ENCODE measurements around the gene DLG5.

The DLG5 gene

DNA sequence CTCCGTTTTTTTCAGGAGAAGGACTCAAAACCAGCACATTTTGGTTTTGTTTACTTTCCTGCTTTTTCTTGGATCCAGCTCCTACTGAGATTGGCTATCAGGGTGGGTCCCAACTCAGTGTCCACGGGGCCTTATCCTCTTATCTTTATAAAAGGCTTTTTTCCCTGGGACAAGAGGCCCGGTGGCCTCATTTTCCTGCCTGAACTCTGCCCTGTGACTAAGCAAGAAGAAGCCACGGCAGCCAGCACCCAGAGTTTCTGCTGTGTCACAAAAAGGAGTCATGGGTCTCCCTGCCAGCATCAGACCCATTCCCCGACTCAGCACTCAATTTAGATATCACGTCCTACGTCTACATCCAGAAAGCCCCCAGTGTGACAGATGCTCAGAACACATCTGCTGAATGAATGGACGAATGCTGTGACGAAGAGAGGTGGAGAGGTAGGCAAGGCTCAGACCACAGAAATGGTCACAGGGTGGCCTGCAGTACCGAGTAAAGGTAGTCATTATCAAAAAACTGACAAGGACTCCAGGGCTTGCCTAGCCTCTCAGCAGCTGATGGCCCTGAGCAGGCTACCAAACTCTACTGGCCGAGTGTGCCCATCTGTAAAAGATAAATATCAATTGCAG lies 16.7 kb downstream of the DLG5 start:
- DNase-seq = no peak

DNA sequence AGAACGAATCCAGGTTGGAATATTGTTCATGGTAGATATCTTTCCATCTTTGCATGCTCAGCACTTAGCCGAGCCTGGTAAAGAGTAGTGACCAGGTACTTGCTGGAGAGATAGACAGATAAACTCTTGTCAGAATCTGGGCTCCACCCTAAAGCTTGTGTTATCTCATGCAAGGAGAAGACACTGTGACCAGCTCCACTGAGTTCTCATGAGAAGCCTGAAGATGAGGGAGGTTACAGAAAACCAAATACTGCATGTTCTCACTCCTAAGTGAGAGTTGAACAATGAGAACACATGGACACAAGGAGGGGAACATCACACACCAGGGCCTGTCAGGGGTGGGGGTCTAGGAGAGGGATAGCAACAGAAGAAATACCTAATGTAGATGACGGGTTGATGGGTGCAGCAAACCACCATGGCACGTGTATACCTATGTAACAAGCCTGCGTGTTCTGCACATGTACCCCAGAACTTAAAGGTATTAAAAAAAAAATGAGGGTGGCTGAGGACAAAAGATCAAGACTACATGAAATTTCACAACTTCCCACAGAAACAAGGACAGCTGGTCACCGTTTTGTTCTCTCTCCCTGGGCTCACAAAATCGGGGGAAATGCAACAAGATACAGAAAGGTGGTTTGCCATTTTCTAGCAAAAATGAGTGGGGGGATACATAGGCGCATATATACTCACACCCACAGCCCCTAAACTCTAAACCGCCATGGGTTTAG lies 17.4 kb downstream of the DLG5 start:
- no peak for DNase-seq

DNA sequence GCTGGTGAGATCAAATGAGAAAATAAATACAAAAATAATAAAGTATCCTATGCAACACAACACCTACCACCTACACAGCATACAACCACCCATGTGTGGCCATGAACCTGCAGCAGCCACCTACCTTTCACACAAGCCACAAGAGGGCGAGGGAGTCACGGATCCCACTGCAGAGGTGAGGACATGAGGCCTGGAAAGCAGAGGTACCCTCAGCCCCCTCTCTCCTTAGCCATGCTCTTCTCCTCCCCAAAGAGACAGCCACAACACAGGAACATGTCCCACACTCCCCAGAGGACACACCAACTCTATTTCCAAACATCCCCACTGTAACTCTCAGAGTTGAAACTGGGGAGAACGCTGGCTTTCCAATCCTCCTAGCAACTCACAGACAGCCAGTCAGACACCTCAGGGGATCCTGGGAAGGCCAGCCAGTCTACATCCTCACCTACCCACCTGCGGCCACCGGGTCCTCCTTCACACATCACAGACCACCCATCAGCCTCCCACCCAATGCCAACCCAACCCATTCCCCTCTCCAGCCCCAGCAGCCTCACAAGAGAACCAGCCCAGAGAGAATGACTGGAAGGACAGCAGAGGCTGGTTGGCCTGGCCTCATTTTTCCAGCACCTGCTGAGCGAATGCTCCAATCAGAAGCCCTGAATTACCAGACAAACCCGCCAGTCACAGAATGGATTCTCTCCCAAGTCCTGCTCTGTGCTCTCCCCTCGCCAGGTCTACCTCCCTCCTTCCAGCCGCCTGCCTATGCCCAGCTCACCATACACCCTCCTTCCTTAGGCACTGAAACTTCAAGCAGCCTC lies 18.4 kb downstream of the DLG5 start:
- no peak for DNase-seq

DNA sequence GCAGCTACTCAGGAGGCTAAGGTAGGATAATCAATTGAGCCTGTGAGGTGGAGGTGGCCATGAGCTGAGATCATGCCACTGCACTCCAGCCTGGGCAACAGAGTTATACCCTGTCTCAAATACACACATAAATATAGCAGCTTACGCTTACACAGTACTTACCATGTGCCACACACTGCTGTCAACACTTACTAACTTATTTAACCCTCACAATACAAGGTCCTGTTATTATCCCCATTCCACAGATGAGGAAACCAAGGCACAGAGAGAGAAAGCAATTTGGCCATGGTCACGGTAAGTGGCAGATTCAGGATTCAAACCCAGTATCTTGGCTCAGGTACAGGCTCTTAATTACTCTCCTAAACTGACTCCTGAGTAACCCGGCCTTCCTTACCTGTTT lies 19.1 kb downstream of the DLG5 start:
- no peak for DNase-seq

DNA sequence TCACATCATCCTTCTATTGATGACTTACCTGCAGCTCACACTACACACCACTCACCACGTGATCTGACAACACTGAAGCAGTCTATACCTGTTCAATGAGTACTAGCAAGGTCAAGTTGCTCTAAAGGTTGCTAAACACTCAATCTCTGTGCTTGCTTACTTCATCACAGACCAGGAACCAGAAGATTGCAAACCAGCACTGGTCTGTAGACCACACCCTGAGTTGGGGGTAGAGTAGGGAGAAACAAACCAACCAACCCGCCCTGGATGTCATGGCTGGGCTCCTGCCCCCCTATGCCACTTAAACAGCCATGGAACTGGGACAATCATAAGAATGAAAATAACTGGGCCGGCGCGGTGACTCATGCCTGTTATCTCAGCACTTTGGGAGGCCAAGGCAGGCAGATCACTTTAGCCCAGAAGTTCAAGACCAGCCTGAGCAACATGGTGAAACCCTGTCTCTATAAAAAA lies 19.6 kb downstream of the DLG5 start:
- DNase-seq = no peak

DNA sequence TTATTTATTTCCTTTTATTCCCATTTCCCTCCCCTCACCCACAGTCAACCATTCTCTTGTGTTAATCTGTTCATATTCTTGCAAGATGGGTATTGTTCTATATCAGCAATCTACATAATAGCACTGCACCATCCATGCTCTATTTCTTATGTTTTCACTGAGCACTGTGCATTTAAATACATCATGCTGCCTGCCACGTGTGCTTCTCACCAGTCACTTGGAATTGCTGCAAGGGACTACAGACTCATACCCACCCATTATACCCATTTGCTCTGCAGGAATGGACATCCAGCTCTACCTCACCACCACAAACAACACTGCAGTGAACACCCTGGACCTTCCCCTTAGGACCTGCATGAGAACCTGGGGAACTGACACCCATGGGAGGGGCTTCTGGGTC lies 20.8 kb downstream of the DLG5 start:
- no peak for DNase-seq

DNA sequence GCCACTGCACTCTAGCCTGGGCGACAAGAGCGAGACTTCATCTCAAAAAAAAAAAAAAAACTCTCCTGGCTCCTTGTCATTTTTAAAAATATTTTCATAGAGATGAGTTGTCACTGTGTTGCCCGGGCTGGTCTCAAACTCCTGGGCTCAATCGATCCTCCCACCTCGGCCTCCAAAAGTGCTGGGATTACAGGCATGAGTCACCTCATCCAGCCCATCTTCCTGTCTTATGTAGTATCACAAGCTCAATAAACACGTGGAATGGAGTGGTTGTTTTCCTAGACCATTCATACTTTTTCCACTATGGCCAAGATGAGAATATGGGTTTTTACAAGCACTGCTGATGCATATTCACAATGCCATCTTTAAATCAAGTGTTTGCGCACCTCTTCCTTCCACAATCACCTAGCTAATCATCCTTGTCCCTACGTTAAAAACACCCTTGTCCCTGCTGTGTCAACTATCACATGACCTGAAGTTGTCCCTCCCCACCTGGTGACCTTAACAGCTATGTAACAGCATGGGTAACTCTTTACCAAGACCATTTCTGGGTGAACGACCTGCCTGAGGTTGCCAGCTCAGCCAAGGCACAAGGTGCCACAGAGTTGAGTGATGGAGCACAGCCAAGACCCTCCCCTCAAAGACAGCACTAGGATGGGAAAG lies 21.3 kb downstream of the DLG5 start:
- DNase-seq = no peak

DNA sequence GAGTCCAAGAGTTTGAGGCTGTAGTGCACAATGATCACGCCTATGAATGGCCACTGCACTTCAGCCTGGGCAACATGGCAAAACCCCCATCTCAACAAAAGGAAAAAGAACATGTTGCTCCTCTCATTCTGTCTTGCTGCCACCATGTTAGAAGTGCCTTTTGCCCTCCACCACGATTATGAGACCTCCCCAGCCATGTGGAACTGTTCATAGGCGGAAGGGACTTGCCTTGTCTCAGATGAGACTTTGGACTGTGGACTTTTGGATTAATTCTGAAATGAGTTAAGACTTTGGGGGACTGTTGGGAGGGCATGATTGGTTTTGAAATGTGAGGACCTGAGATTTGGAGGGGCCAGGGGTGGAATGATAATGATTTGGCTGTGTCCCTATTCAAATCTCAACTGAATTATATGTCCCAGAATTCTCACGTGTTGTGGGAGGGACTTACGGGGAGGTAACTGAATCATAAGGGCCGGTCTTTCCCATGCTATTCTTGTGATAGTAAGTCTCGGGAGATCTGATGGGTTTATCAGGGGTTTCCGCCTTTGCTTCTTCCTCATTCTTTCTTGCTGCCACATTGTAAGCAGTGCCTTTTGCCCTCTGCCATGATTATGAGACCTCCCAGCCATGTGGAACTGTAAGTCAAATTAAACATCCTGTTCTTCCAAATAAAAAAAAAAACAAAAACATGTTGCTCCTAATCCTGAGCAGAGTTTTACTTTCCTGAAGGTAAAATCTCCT lies 22.3 kb downstream of the DLG5 start:
- no peak for DNase-seq

DNA sequence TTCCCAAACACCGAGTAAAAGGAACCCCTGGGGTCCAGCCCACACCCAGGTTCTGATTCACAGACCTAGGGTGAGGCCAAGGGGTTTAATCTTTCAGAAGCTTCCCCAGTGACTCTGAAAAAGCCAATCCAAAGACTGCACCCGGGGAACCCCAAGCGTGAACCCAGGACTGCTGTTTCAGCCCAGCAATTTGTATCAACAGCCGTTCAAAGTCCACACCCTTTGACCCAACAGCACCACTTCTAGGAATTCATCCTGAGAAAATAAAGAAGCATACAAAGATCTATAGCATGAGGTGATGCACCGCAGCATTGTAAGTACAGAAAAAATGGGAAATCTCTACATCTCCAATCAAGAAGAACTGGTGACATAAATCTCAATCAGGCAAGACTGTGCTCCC lies 24.4 kb downstream of the DLG5 start:
- DNase-seq = no peak

DNA sequence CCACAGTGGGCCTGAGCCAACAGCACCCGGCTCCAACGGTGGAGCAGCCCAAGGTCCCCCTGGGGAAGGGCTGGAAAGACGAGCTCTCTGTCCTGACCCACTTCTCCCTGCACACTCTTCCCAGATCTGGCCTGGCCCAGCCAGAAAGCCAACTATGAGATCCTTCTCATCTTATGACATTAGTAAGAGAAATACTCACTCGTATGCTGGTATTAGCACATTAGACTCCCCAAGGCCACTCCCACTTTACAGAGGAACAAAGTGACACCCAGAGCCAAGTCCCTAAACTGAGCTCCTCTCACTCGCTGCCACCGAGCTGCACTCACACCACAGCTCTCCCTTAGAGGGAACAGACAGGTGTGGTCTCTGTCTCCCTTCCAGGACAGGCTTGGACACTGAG lies 24.8 kb downstream of the DLG5 start:
- no peak for DNase-seq

DNA sequence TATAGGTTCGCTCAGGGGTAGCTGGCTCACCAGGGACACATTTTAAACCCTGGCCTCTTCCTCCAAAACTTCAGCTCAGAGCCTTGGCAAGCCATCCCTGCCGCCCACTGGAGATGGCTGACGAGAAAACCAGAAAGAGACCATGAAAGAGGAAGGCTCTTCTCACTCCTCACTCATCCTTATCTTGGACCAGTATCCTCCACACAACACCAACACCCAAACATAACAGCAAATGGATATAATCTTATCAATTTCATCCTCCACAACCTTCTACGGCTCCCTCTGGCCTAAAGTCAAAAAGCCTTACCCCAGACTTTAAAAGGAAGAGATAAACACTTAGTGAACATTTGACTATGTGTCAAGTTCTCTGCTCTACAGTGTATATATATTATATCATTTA lies 26.9 kb downstream of the DLG5 start:
- no peak for DNase-seq

DNA sequence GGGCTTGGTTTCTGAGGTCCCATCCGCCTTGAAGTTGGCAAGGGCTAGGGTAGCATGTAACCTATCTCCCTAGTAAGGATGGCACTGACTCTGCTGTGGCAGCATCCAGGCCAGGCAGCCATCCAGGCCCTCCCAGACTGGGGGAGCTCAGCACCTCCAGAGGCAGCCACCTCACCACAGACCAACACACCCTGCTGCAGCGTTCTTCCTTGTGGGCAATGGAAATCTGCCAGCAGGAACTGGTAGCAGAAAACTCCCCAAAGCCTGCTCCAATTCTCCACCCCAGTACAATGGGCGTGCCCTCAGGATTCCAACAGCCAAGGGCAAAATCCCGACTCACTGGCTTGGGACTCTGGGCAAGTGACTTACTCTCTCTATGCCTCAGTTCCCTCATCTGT lies 27.5 kb downstream of the DLG5 start:
- peak; percentile 55 for DNase-seq

DNA sequence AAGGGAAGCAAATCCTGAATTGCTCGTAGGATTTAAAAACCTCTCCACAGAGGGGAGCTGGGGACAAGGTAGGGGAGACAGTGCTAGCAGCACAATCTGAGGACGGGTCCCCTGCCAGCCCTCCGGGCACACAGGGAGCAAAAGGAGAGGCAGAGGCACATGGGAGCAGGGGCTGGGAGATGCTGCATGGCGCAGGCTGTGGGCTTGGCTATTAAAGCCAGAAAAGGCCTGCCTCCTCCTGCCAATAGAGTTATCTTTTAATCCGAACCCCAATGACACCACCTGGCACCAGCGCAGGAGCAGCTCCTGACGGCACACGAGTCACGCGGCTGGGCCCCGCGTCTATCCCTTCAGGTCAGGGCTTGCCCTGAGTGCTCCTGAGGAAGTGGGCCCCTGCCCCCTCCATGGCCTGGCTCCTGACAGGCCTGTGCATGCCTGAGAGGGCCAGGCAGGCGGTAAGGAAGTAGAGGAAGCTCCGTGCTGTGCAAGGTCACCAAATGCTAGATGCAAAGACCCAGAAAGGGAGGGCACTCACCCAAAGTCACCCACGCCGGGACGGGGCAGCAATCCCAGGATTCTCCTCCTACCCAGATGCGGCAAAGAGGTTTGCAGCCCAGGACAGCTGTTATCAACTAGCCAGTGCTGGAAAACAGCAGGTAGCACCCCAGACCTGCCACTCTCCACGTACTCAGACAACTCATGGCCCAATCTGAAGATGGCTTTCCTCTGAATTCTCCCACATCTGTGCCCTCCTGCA lies 28.1 kb downstream of the DLG5 start:
- DNase-seq = peak; percentile 80

DNA sequence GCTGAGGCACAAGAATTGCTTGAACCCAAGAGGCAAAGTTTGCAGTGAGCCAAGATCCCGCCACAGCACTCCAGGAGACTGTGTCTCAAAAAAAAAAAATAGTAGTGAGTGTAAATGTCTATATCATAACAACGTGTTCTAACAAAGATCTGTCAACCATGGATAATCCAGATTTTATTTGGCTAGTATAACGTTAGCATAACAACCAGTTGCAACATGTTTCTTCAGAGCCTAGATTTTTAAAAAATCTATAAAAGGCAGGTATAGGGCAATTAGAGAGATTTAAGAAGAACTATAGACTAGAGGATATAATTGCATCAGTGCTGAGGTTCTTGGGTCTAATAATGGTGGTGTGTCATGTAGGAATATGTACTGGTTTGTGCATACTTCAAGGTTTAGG lies 30.5 kb downstream of the DLG5 start:
- DNase-seq = no peak

DNA sequence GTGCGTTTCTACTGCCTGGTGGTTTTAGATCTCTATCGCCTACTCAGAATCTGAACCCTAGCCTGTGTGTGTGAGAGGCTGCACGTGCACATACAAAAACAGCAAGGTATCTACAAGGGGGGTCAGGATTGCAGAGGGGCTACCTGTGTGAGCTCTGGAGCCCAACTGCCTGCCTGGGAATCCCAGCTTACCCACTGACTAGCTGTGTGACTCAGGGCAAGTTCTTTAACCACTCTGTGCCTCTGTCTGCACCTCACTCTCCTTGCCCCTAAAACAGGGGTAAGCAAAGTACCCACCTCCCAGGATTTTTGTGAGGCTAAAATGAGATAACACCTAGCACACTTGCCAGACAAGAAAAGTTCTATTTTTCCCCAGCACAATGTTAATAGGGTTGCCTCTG lies 32.5 kb downstream of the DLG5 start:
- no peak for DNase-seq

DNA sequence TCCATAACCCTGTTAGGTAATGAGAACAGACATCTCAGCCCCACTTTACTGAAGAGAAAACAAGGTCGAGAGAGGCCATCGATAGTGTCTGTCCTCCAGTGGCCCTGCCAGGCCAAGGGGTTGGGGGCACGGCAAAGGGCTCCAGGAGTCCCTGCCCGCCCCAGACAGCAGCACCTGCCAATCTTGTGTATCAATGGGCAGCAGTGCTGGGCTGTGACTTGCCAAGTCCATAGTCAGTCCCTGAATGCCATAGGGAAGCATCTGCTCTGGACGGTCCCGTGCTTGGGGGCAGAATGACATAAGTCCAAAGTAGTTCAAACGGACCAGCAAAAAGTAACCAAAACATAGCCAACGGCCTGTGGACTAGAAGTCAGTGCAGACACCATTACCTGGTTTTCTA lies 33.2 kb downstream of the DLG5 start:
- DNase-seq = no peak

DNA sequence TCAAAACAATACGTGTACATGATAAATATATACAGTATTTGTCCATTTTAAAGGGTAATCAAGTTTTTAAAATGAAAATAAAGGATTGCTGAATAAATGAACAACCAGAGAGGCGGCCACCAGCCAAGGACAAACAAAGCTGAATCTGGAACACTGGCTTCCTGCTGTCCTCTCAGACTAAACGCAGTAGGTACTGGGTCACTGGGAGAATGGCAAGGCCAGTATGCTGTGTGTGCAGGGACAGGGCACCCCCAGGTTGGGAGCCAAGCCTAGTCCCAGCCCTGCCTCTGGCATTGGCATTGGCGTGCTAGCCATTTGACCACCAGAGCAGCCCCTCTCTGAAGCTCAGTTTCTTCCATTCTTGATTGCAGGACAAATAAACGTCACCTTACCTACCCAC lies 33.8 kb downstream of the DLG5 start:
- DNase-seq = no peak

DNA sequence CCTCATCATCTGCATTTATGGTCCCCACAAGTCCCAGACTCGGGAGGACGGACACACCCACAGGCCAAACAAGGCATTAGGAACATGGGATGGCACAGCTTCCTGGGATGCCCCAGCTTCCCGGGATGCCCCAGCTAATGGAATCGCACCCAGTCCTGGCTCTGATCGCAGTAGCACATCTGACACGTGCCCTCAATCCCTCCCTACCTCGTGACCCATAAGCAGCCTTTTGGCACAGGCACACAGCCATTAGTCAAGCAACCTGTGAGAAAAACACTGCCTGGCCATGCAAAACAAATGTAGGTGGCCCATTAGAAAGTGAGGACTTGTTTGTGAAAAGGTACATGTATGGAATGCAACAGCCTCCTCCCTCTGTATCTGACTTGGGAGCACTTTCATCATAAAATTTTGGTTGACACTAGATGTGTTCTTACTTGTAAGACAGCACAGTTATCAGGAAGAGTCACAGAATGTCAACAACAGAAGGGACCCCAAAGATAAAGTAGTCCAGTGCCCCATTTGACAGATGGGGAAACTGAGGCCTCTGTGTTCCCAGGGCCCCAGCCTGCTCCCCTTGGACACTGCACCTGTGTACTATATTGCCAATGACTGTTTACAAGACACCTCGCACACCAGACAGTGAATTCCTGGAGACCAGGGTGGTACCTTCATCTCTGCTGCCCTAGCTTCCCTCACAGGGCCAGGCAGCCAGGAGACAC lies 34.4 kb downstream of the DLG5 start:
- no peak for DNase-seq

DNA sequence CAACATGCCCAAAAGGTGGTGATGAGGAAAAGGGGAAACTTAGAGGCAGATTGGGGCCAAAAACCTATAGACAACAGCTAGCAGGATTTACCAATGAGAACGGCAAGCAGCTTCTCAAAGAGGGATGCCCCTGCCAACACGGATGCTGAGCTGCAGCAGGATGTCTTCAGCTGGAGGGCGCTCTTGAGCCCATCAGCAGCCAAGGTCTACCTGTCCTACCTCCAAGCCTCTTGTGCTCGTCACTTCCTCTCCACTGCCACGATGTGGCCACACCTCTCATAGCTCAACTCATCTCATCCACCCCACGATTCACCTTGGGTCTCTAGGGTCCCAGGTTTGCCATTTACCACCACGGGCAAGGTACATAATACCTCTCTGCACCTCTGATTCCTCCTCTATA lies 36.5 kb downstream of the DLG5 start:
- no peak for DNase-seq

DNA sequence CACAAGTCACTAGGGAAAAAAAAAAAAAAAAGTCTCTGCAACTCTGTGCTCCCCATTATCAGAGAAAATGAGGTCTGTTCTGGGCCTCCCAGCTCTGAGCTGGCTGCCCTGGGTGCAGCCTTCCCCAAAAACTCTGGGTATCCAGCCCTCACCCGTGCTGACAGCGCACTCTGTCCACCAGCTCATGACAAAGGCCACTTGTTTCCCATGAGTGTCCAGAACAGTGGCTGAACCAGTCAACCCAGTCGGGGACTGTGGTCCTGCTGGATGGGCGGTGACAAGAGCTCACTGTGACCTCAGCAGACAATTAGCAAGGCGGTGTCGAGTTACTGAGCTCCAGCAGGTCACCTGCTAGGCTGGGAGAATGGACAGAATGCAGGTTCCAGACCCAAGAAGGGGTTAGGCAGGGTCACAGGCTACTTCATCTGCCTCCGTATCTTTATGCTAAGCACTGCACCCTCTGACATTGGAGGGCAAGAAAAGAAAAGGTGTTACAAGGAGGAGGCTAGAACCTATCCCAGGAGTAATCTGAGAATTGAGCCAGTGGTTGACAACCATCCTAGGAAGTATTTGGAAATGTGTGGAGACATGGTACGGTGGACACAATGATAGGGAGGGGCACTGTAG lies 37.2 kb downstream of the DLG5 start:
- DNase-seq = no peak

DNA sequence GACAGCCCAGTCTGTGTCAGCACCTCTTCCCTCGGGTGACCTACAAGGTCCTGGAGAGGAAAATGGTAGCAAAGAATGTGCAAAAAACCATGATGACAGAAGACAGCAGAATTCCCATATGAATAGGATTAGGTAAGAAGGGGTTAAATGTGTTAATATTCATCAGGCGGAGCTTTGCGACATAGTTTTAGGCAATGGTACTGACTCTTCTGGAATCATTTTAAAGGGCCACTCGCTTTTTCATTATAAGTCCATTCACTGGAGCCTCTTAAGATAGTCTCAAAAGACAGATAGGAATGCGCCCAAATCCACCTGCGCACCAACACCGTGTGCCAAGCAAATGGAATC lies 38.2 kb downstream of the DLG5 start:
- DNase-seq = no peak
